GM21717 (cell line): ENCODE data around the gene ELF1.
A peak's percentile ranks its signal among the peaks of the same experiment; 100 is the strongest.

Experiments
- ATAC-seq: cut with Tn5 transposase; IDR thresholded peaks from one replicate; pipeline ENCODE4 v1.9.1; 2021; ENCODE audit warnings: mild to moderate bottlenecking, moderate library complexity; ENCODE audit not compliant: unreplicated experiment

Gene ELF1

DNA sequence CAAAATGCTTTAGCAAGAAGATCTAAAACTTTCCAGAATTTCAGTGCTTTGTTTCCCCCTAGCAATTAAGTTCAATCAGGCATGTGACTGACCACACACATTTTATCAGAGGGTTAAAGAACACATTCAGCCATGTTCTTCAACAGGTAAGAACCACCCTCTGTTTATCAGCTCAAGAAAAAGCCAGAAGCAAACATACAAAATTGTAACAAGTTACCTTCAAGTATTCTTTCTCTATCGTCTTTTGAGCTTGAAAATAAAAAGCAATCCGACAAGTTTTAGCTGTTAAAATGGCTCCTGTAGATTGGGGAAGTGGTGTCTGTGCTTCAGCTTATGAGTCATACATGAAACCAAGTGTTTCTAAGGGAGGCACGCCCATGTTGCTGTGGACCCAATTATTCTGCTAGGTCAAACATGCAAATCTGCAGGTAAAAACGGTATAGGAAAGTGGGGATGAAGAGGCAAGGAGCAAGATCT lies at the start of gene ELF1:
Gene ELF1 (minus strand): TSS at position 306 of the 477 bp plus-strand sequence. CDS start 37,262 bp downstream, outside the sequence.
- ATAC-seq = peak; percentile 87

DNA sequence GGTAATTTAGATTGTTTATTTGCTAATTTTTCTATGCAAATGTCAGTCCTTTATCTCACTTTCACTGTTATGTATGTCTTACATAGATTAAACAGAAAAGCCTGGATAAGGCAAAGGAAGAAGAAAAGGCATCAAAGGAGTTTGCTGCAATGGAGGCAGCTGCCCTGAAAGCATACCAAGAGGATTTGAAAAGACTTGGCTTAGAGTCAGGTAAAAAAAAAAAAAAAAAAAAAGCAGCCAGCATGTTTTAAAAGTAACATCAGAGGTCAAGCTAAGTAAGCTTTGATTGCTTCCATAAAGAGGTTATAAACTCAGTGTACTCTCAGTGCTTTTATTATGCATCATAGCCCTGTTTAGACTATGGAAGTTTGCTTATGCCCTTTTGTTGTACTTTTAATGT lies 46.0 kb upstream of the ELF1 start:
- no peak for ATAC-seq

- ATAC-seq = no peak
Observed at GRCh38 chr13:41064493-41064892, 45.4 kb upstream of the ELF1 start.

DNA sequence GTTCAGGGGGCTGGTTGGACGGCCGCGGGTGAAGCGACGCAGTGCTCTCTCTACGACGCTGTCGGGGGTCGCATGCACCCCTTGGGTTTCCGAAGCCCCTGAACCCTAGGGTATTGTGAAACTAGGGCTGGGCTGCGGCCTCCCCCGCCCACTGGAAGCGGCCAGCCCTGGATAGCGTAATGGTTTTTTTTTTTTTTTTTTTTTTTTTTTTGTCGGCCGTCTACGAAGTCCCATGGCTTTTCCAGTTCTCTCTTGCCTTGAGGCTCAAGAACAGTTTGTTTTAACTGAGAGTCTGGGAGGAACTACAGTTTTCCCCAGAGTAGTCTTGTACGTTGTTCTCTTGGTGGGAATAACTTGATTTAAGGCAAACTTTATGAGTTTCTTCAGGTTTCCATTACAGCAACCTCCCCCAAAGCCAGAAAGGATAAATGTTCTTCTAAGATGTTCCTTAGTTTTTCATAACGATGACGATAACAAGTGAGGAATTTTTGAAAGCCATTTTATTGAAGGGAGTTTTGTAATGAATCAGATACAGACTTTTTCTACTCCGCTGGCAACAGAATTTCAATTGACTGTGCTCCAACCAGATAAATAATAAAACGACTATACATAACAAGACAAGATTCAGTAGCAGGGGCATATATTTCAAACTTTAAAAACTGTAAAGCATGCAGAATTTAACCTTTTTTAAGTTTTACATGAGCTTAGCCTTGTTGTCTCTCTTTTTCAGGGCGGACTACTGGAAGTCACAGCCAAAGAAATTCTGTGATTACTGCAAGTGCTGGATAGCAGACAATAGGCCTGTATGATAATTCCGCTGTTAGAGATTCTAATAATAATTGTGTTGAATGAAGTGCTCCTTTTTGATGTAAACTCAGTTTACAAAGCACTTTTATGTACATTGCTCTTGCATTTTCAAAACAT lies 43.1 kb upstream of the ELF1 start:
- peak; percentile 24 for ATAC-seq

GRCh38 chr13:41061075-41061913 lies 42.2 kb upstream of the ELF1 start, which contains the start of gene WBP4:
TSS of gene WBP4 (plus strand) at chr13:41061509. CDS start at chr13:41061674, 165 bp downstream.
- ATAC-seq = peak; percentile 63

- ATAC-seq = peak; percentile 38
Observed at GRCh38 chr13:41060724-41061074, 41.6 kb upstream of the ELF1 start.

GRCh38 chr13:41060082-41060723 lies 41.1 kb upstream of the ELF1 start:
- ATAC-seq = peak; percentile 37

DNA sequence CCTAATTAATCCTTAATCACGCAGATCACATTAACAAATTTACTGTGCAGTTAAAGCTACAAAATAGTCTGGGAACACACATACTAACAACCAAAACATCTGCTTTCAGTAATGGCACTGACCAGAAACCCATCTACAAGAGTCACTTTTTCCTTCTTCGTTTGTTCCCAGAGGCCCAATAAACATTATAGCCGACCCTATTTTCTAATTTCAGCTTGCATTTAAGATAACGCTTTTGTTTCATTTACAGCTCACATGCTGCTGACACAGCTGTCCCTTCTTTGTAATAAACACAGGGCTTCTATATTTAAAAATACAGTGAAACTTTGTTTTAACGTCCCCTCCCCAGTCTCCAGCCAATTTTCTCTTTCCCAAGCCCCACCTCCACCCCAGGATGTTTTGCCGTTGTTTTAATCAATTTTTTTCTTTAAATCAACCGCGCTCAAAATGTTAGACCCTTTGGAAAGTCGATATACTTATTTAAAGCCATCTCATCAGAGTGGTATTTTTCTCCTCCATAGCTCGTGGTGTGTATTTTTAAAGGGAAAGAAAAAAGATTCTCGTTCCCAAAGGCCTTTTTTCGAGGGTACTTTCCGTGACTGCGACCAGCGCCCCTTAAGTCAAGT lies 40.5 kb upstream of the ELF1 start:
- no peak for ATAC-seq

GRCh38 chr13:41058295-41059070 lies 39.4 kb upstream of the ELF1 start:
- ATAC-seq = no peak

GRCh38 chr13:41056826-41057711 lies 38.0 kb upstream of the ELF1 start:
- no peak for ATAC-seq

- no peak for ATAC-seq
Observed at GRCh38 chr13:41056194-41056593, 37.1 kb upstream of the ELF1 start.

DNA sequence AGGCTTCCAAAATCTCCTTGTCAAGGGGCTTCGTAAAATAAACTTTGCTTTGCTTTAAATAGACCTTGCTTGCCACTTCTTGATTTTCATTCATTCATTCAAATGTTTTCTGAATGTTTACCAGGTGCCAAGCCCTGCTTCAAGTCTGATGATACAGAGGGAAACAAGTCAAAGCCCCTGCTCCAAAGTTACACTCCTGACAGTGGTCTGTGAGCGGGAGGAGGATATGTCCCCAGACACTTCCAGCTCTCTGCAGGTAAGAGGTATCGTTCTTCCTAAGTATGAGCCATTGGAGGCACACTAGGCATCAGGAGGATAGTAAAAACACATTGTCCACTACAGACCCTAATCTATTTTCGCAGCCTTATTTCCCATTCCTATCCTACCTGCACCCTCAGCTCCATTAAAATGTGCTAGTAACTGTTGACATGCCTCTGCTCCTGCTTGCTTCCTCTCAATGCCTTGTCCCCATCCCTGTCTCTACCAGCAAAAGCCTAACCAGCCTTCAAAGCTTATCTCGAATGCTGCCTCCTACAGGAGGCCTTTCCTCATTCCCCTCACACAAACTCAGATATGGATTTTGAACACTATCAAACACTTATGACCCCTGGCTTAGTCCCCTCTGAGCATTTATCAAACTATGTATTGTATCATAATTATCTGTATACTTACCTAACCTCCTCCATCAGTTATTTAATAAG lies 36.0 kb upstream of the ELF1 start:
- ATAC-seq = no peak

- no peak for ATAC-seq
Observed at GRCh38 chr13:41054212-41054877, 35.2 kb upstream of the ELF1 start.

GRCh38 chr13:41053384-41053826 lies 34.3 kb upstream of the ELF1 start:
- peak; percentile 47 for ATAC-seq

- no peak for ATAC-seq
Observed at GRCh38 chr13:41052441-41052840, 33.3 kb upstream of the ELF1 start.

DNA sequence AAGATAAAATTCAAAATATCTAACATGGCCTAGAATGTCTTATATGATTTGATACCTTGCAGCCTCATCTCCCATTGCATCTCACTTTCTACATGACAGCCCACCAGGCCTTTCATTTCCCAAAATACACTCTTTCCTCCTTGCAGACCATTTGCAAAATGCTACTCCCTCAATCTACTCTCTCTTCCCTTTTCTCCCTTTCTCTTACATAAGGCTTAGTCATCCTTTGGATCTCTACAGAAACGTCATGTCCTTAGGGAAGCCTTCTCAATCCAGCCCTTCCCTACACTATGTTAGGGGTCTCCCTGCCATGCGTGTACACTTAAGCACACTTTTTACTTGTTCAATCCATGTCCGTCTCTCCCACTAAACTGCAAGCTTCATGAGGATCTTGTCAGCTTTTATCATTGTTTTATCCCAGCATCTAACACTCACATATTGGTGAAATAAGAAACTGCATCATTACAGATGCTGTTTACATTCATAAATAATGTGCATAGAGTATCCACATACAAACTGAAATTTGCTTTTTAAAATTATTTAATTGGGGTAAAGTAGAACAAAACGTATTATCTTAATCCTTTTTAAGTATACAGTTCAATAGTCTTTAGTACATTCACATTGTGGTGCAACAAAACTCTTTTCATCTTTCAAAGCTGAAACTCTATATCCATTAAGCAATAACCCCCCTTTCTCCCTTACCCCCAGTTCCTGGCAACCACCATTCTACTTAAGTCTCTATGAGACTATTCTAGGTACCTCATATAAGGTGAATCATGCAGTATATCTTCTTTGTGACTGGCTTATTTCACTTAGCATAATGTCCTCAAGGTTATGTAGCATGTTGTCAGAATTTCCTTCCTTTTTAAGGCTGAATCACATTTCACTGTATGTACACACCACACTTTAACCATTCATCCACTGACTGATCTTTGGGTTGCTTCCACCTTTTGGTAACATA lies 30.6 kb upstream of the ELF1 start:
- no peak for ATAC-seq
